GM21360 (cell line): Measurements from ENCODE around the gene PCSK6.
A peak's percentile ranks its signal among the peaks of the same experiment; 100 is the strongest.
"Not testable (repeated sequence)": the region's sequence is repeated elsewhere in the genome, so short reads cannot be mapped to it uniquely, and the experiment has no call there.

Source experiments
- ATAC-seq: cut with Tn5 transposase; IDR thresholded peaks from one replicate; pipeline ENCODE4 v1.9.1; 2021; ENCODE audit warnings: mild to moderate bottlenecking, moderate library complexity; ENCODE audit not compliant: unreplicated experiment

Gene PCSK6

GRCh38 chr15:101361418-101361817, 128.1 kb downstream of the PCSK6 start:
- no peak for ATAC-seq

- no peak for ATAC-seq
Observed at GRCh38 chr15:101359365-101359947, 130.1 kb downstream of the PCSK6 start.

GRCh38 chr15:101358895-101359294, 130.6 kb downstream of the PCSK6 start:
- ATAC-seq = no peak

GRCh38 chr15:101357885-101358284, 131.6 kb downstream of the PCSK6 start:
- no peak for ATAC-seq

GRCh38 chr15:101357333-101357732, 132.2 kb downstream of the PCSK6 start:
- ATAC-seq = no peak

- ATAC-seq = not testable (repeated sequence)
Observed at GRCh38 chr15:101356512-101357172, 132.9 kb downstream of the PCSK6 start.

GRCh38 chr15:101355678-101356464, 133.6 kb downstream of the PCSK6 start:
- no peak for ATAC-seq

GRCh38 chr15:101354891-101355623, 134.4 kb downstream of the PCSK6 start:
- ATAC-seq = no peak

GRCh38 chr15:101353240-101353639, 136.3 kb downstream of the PCSK6 start:
- no peak for ATAC-seq

- no peak for ATAC-seq
Observed at GRCh38 chr15:101351736-101352135, 137.8 kb downstream of the PCSK6 start.

- no peak for ATAC-seq
Observed at GRCh38 chr15:101349047-101349951, 140.2 kb downstream of the PCSK6 start.

GRCh38 chr15:101348643-101349042, 140.9 kb downstream of the PCSK6 start:
- no peak for ATAC-seq

GRCh38 chr15:101348015-101348414, 141.5 kb downstream of the PCSK6 start:
- ATAC-seq = no peak

GRCh38 chr15:101347454-101347853, 142.1 kb downstream of the PCSK6 start:
- ATAC-seq = no peak

GRCh38 chr15:101346928-101347327, 142.6 kb downstream of the PCSK6 start:
- ATAC-seq = no peak

GRCh38 chr15:101342056-101342455, 147.5 kb downstream of the PCSK6 start:
- ATAC-seq = no peak

- no peak for ATAC-seq
Observed at GRCh38 chr15:101338502-101339057, 150.9 kb downstream of the PCSK6 start.

- no peak for ATAC-seq
Observed at GRCh38 chr15:101337976-101338375, 151.5 kb downstream of the PCSK6 start.

- ATAC-seq = peak; percentile 74
Observed at GRCh38 chr15:101333907-101334789, 155.4 kb downstream of the PCSK6 start.
